ENCODE results near the gene TDRD7.
A peak's percentile ranks its signal among the peaks of the same experiment; 100 is the strongest.

- TF ChIP-seq MAX (IDR thresholded peaks at IDR 0.05; ENCODE audit: low read depth, low read length): no peak
- TF ChIP-seq CTCF (IDR thresholded peaks at IDR 0.05; ENCODE audit: low read depth, low read length): peak; percentile 12
- TF ChIP-seq POLR2A (IDR thresholded peaks at IDR 0.05; ENCODE audit: extremely low read depth, insufficient read length): no peak
Measured at GRCh38 chr9:97501177-97501971, 89.5 kb downstream of the TDRD7 start, which contains the start of gene TMOD1.

Data from NB4 (cell line).